Motor neuron (in vitro differentiated cells): ENCODE data around the gene GRIK1. TPM values are rescaled to one million over a fixed set of nuclear protein-coding genes. Genes with fewer than 3 reads are reported as not detected.

Source experiments
- ATAC-seq, 8 experiments: fragments of 200-7000 bp; cut with Tn5 transposase; replicated peaks in 6 of 8; 2 replicates each; pipeline ENCODE4 v1.8.0; 2021; ENCODE audit warnings: mild to moderate bottlenecking in 8 of 8, moderate library complexity in 8 of 8
- H3K27ac ChIP-seq, 2 donors: fragments of 250-450 bp; sonication (Bioruptor Pico); 2 replicates each; pipeline ENCODE4 v1.9.0; 2021; ENCODE audit warnings: antibody characterized with exemption in 2 of 2, mild to moderate bottlenecking in 2 of 2, moderate library complexity in 1 of 2
- H3K4me1 ChIP-seq, 2 donors: fragments of 250-450 bp; sonication (Bioruptor Pico); replicated peaks in 1 of 2; 2 replicates each; pipeline ENCODE4 v1.6.1; 2021; ENCODE audit warnings: antibody characterized with exemption in 2 of 2, mild to moderate bottlenecking in 2 of 2, moderate library complexity in 1 of 2
- H3K4me3 ChIP-seq, 5 donors: fragments of 250-450 bp; sonication (Bioruptor Pico); 2 replicates each; pipeline ENCODE4 v1.9.0; 2021; ENCODE audit warnings: antibody characterized with exemption in 5 of 5, mild to moderate bottlenecking in 5 of 5, moderate library complexity in 4 of 5
- WGBS, 10 experiments: fragments of 450-650 bp; shearing (Covaris generic); methylation state at CpG; one replicate each; pipeline ENCODE4 v1.0.0; 2022; 5-methylcytosine and 5-hydroxymethylcytosine counted together
- in situ Hi-C, 9 experiments: fragments of 400-800 bp; cut with MboI; loops; one replicate each; pipeline ENCODE4 v1.15.0; 2021; ENCODE audit warnings: low sequenced_read_pairs in 9 of 9, low pct_unique_long_range_greater_than_20kb in 2 of 9; ENCODE audit not compliant: unreplicated experiment in 9 of 9
- total RNA-seq, 8 experiments: library from RNA; unstranded; fragments of 300-600 nt; gene quantifications; 2 replicates each; pipeline versions ENCODE4 v1.2.3 to v1.2.4, GENCODE V29; 2022

Gene GRIK1
- total RNA-seq, 8 experiments from 2014 or later: 0.15 to 8.7 (median 3.9) TPM

DNA sequence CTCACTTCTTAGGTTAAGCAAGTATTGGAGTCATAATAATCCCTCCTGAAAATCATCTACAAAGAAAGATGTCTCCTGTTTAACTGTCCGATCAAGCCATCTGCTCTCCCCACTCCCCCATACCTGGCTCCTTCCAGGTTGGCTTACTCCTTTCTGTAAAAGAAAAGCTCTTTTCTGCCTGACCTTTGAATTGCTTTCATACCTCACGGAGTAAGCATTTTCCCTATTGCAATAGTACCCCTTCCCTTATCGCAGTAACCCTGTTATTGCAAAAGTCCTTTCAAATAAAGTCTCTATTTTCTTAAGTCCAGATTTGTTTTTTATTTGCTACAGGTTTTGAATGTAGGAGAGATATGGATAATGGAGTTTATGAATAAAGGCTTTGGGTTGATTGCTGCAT, 150.4 kb downstream of the GRIK1 start:
- Histone ChIP-seq H3K27ac (no peak overlapping the region), H3K4me1 (peaks cover 17 to 24% of the 10 kb centered on the region in 2 donors), H3K4me3 (no peak overlapping the region)
- no peak for ATAC-seq
- WGBS, 10 experiments: 5 to 100% (median 83%) methylated on average over 2 to 3 of the region's 3 CpGs
- in situ Hi-C loops: no loop called here

DNA sequence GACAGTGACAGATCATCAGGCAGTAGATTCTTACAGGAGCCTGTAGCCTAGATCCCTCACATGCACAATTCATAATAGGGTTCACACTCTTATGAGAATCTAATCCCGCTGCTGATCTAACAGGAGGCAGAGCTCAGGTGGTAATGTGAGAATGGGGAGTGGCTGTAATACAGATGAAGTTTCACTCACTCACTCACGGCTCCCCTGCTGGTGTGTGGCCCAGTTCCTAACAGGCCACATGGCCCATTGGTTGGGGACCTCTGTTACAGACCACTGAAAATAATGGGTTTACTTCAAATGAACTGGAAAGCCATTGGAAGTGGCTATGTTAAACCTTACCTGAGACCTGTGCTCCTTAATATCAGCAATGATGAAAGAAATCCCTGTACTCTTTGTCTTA, 151.0 kb downstream of the GRIK1 start:
- no peak for ATAC-seq
- 0 to 100% (median 90%) methylated on average over 1 to 2 of the region's 2 CpGs; no CpG with 5 or more reads in 1 of the 10 experiments for WGBS, 10 experiments

DNA sequence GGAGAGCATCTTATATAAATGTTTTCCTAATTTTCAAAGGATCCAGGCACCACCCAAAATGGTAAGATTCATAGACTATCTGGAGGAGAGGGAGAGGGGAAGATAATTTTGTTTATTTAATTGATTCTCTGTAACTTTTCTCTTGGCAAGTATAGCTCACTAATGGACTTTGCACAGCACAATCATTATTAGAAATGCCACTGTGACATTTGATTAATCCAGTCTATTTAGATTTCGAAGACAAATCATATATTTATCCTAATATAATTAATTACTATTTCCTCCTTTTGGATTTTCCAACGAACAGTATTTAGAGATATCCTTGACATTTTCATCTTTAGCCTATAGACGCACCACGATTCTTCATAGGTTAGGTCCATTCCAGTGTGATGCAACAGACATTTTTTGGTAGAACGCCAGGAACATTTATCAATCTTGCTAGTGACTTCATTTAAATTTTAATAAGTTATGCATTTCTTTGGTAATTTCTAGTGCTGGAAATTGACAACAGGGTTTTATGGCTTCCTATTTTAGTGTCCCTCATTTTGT, 152.4 kb downstream of the GRIK1 start:
- no peak overlapping the region for H3K4me3 ChIP-seq
- in situ Hi-C loops: no loop called here
- WGBS, 10 experiments: 31 to 97% (median 75%) methylated on average over 1 to 5 of the region's 5 CpGs
- ATAC-seq: no peak
- peaks cover 13 to 24% of the 10 kb centered on the region in 2 donors for H3K4me1 ChIP-seq
- H3K27ac ChIP-seq: no peak overlapping the region

More for the DNA sequence above, 151.0 kb downstream of the GRIK1 start:
- peaks cover 17 to 28% of the 10 kb centered on the region in 2 donors for H3K4me1 ChIP-seq
- H3K4me3 ChIP-seq: no peak overlapping the region
- in situ Hi-C loops: no loop called here
- H3K27ac ChIP-seq: no peak overlapping the region

DNA sequence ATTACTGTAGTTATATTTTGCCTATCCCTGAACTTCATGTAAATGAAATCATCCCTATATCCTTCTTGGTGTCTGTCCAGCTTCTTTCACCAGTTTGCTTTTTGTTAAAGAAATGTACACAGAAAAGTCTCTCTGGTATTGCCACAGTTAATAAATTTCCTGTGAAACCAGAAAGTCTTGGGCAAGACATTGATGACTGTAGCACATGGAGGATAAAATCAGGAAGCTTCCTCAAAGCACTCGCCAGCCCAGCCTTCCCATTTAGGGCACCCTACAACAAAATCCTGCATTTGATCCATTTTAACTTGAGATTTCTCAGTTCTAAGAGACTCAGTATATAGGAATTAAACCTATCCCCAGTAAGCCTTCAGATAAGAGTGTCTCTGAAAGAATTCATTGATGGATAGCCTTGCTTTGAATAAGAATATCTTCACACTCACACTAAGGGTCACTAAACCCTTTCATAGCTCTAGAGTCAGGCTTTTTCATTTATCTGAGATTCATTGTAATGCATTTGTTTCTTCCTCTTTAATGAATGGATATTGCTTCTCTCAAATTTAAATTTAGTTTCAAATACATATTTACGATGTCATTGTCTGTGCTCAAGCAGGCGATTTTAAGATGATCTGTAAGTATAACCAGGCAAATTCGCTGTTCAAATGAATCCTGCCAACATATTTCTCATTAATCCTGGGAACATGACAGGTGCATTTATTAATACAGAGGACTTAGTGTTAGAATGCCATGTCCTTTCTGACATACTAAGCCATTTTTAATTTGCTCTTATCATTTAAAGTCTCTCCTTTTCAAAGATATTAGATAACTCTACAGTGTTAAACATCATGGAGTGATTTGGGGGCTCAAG, 153.1 kb downstream of the GRIK1 start:
- in situ Hi-C loops: no loop called here
- peak in 5 of 8 experiments; percentile 29 to 86 (median 79) for ATAC-seq
- Histone ChIP-seq H3K4me3 (no peak overlapping the region), H3K4me1 (peaks cover 13 to 24% of the 10 kb centered on the region in 2 donors), H3K27ac (no peak overlapping the region)
- WGBS, 10 experiments: 10 to 65% (median 19%) methylated on average over 1 to 4 of the region's 4 CpGs

DNA sequence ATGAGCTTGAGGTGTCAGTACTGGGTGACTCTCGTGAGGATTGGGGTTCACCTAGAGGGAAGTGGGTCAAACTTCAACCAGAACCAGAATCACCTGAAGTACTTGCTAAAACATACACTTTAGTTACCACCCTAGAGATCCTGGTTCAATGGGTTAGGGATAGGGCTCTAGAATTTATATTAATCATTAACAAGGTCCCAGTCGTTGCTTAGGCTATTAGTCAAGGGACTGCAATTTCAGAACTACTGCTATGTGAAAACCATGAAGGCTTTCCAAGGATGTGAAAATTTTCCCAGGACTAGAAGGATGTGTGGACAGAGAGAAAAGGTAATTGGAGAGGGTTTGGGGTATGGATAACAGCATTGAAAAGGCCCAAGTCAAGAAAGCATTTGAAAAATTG, 162.6 kb downstream of the GRIK1 start:
- no peaks in the 10 kb centered on the region for H3K4me1 ChIP-seq
- no peak overlapping the region for H3K27ac ChIP-seq
- no peak overlapping the region for H3K4me3 ChIP-seq
- in situ Hi-C loops: no loop called here
- ATAC-seq: no peak
- 8 to 100% (median 46%) methylated on average over 1 to 2 of the region's 2 CpGs; no CpG with 5 or more reads in 2 of the 10 experiments for WGBS, 10 experiments

DNA sequence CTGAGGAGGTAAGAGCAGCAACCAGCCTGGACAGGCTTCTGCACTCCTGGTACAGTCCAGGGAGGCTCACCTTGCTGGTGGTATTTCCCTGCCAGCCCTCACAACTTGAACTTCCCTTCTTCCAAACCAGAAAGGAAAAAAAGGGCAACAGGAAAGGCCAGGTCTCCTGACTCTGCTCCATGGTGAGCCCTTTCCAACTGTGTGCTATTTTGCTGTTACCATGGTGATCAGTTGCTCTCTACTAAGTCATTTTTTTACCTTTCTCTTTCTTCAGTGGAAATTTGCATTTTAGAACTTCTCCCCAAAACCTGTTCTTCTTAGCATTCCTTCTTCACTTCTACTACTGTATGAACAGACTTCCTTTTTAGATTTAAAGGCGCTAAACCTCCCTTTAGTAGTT, 164.3 kb downstream of the GRIK1 start:
- H3K27ac ChIP-seq: no peak overlapping the region
- no peak overlapping the region for H3K4me3 ChIP-seq
- WGBS, 10 experiments: 25 to 100% (median 85%) methylated on average over 1 of the region's 1 CpG; no CpG with 5 or more reads in 2 of the 10 experiments
- in situ Hi-C loops: no loop called here
- no peaks in the 10 kb centered on the region for H3K4me1 ChIP-seq
- ATAC-seq: peak in 3 of 8 experiments; percentile 12 to 27 (median 21)

DNA sequence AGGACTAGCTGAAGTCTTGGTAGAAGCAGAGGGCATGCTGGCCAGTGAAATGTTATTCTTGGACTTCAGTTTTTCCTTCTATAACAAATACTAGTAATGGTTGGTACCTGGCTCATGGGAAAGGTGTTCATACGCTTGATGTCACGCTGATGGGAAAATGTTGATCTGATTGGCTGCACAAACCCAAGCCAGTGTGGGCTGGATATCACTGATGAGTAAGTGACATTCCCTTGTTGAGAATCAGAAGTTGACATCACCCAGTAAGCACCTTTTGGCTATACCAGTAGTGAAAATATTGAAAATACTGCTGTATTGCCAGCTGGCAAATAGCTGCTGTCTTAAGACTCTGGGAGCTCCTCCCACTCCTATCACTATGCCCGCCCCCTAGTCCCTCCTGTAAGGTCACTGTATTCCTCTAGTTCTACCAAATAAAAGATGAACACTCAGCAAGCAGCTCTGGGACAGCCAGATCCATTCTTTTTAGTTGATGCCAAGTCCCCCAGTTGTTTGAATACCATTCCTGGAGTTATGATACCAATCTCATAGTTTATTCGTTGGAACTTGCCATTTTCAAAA, 168.2 kb downstream of the GRIK1 start:
- Histone ChIP-seq H3K27ac (no peak overlapping the region), H3K4me3 (no peak overlapping the region), H3K4me1 (no peaks in the 10 kb centered on the region)
- 14 to 100% (median 73%) methylated on average over 1 to 4 of the region's 4 CpGs; no CpG with 5 or more reads in 1 of the 10 experiments for WGBS, 10 experiments
- no peak for ATAC-seq
- in situ Hi-C loops: no loop called here

DNA sequence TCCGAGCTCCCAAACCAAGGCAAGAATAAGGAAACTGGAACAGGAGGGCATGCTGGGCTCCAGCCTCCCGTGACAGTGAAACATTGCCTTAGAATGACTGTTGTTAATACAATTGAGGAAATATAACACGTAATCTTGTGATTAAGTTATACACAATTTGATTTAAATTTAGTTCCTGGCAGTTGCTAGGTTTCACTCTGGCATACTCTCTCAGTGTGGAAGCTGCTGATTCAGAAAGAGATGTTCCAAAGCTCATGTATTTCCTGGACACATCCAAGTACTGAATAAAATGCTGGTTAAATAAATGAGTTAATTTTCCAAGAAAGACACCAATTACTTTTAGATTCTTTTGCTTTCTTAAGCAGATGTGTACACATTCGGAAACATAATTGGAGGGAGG, 176.1 kb downstream of the GRIK1 start:
- in situ Hi-C loops: no loop called here
- peak in 1 of 8 experiments; percentile 78 for ATAC-seq
- no peak overlapping the region for H3K27ac ChIP-seq
- H3K4me3 ChIP-seq: no peak overlapping the region
- 7 to 100% (median 55%) methylated on average over 1 to 4 of the region's 4 CpGs for WGBS, 10 experiments
- H3K4me1 ChIP-seq: no peaks in the 10 kb centered on the region

DNA sequence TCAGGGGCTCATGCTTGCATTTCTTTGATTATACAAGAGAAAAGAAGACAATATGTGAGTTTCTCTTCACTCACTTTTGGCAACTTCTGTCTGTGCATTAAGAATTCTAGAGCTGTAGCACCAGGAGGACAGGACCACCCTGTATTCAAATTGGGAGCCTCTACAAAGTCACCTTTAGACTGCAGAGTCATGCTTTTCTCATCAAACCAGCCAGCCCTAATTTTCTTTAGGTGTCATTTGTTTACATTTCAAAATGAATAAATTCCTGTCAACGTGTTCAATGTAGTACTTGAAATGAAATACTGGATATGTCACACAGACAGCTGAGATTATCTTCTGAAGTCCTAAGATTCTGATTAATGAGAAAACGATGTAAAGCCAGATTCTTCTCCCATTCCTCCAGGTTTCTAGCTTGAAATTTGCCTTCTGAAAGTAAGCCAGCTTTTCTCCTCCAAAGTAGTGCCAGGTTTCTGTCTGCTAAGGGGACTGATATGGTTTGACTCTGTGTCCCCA, 177.2 kb downstream of the GRIK1 start:
- WGBS, 10 experiments: 7 to 88% (median 57%) methylated on average over 1 to 2 of the region's 2 CpGs; no CpG with 5 or more reads in 4 of the 10 experiments
- ATAC-seq: no peak
- no peaks in the 10 kb centered on the region for H3K4me1 ChIP-seq
- H3K4me3 ChIP-seq: no peak overlapping the region
- H3K27ac ChIP-seq: no peak overlapping the region
- in situ Hi-C loops: no loop called here

DNA sequence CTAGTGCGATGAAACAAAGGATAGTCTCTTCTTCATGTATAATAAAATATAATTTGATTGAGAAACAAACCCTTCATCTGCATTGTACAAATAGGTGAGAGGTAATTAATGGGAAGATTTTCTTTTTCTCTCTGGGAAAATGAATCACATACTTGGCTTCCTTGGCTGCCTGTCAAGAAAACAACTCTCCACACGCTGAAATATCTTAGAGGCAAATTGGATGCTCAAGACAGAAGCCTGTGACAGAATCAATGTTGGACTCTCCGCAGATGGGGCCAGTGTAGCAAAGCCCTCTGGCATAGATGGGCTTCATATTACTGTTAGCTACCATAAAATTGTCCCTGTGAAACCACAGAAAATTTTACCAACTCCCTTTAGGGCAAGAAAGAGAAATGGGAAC, 186.6 kb downstream of the GRIK1 start:
- Histone ChIP-seq H3K27ac (no peak overlapping the region), H3K4me3 (no peak overlapping the region), H3K4me1 (no peaks in the 10 kb centered on the region)
- ATAC-seq: no peak
- 0 to 93% (median 66%) methylated on average over 1 to 3 of the region's 3 CpGs for WGBS, 10 experiments
- in situ Hi-C loops: no loop called here

DNA sequence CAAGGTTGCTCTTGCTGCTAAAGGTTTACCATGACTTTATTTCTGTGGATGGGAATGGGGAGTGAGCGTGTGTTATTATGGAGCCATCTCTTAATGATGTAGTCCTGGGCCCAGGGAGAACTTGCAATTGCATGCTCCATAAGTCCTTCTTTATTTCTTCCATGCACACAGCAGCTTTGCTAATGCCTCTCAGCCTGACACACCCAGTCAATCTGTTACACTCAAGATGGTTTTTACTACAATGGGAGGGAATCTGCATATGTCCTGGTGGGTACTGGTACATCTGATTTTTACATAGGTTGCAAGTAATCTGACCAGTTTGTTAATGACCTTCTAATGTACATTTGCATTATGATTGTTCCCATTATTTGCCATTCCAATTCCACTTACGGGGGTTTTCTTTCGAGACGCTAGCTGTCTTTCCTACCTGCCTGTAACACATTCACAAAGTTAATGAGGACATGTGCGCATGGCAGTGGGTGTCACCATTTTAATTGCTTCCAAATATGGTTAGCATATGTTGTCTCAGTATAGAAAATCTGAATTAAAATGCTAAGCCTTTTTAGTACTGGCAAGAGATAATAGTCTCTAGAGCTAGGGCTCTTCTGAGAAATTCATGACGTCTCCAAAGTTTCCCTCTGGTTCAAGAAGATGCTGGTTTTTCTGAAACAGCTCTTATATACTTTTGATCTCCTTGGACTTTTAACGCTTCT, 188.2 kb downstream of the GRIK1 start:
- Histone ChIP-seq H3K4me3 (no peak overlapping the region), H3K27ac (no peak overlapping the region), H3K4me1 (no peaks in the 10 kb centered on the region)
- in situ Hi-C loops: no loop called here
- WGBS, 10 experiments: 38 to 100% (median 52%) methylated on average over 1 to 7 of the region's 7 CpGs; no CpG with 5 or more reads in 1 of the 10 experiments
- ATAC-seq: peak in 5 of 8 experiments; percentile 30 to 86 (median 78)

DNA sequence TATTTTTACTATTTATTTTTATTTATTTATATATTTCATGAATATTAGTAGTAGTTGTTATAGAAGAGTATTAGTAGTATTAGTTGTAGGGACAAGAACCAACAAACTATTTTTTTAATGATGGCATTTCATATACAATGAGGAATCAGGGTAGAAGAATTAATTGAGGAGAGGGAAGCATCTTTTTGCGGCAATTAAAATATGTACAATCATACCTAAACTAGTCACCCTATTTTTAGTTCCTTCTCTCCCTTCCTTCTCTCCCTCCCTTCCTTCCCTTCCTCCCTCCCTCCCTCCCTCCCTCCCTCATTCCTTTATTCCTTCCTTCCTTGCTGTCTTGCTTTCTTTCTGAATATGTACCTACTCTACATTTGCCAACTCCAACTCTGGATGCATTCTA, 189.8 kb downstream of the GRIK1 start:
- Histone ChIP-seq H3K27ac (no peak overlapping the region), H3K4me3 (no peak overlapping the region), H3K4me1 (no peaks in the 10 kb centered on the region)
- no peak for ATAC-seq
- in situ Hi-C loops: no loop called here
- WGBS, 10 experiments: 60 to 100% (median 100%) methylated on average over 1 of the region's 1 CpG; no CpG with 5 or more reads in 3 of the 10 experiments

DNA sequence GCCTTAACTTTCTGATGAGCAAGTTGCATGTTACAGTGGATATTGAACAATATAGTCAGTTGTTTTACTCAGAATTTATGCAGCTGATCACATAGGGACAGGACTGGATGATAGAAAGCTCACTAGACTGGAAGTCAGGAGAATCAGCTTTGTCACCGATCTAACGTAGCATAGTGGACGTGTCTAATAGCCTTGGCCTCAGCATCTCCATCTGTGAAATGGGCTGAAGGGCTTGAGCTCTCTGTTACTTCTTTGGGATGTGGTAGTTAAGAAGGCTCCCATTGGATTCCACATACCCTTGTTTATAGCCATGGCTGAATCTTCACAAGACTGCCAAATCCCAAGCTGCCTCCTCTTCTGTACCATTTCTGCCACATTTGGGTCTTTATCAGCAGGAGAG, 190.6 kb downstream of the GRIK1 start:
- ATAC-seq: no peak
- no peak overlapping the region for H3K27ac ChIP-seq
- WGBS, 10 experiments: 90 to 100% (median 100%) methylated on average over 1 to 3 of the region's 3 CpGs; no CpG with 5 or more reads in 5 of the 10 experiments
- in situ Hi-C loops: no loop called here
- H3K4me3 ChIP-seq: no peak overlapping the region
- no peaks in the 10 kb centered on the region for H3K4me1 ChIP-seq
